Lung (tissue), 12 donors: ENCODE data around the gene VSIG10L. TPM values are rescaled to one million over a fixed set of nuclear protein-coding genes. Genes with fewer than 3 reads are reported as not detected.

ENCODE experiments used
- ATAC-seq: fragments of 200-7000 bp; cut with Tn5 transposase; one replicate; pipeline ENCODE4 v1.9.1; 2020; ENCODE audit warnings: moderate number of reproducible peaks; ENCODE audit not compliant: insufficient read depth, low FRiP score
- DNase-seq, 3 donors: peaks; one replicate each; pipeline ENCODE4 v3.0.0-alpha.2; 2013 to 2017
- H3K27ac ChIP-seq, 2 donors: one replicate each; pipeline ENCODE4 v1.5.1; 2013; ENCODE audit warnings: mild to moderate bottlenecking in 2 of 2, moderate library complexity in 2 of 2, control low read depth in 1 of 2, inconsistent platforms in 1 of 2, low read depth in 1 of 2, low read length in 1 of 2
- H3K27me3 ChIP-seq, 3 donors: one replicate each; pipeline ENCODE4 v1.5.1; 2013; ENCODE audit warnings: low read length in 2 of 3; ENCODE audit not compliant: control insufficient read depth in 3 of 3, insufficient read depth in 3 of 3
- H3K36me3 ChIP-seq, 4 donors: one replicate each; pipeline ENCODE4 v1.5.1; 2013; ENCODE audit warnings: low read length in 4 of 4, mild to moderate bottlenecking in 1 of 4, moderate library complexity in 1 of 4; ENCODE audit not compliant: control insufficient read depth in 4 of 4, insufficient read depth in 4 of 4
- H3K4me1 ChIP-seq, 5 donors: one replicate each; pipeline ENCODE4 v1.5.1; 2013; ENCODE audit warnings: low read length in 5 of 5, mild to moderate bottlenecking in 2 of 5, moderate library complexity in 1 of 5; ENCODE audit not compliant: control insufficient read depth in 5 of 5, insufficient read depth in 5 of 5
- H3K4me3 ChIP-seq: one replicate; pipeline ENCODE4 v1.5.1; 2013; ENCODE audit warnings: mild to moderate bottlenecking, control low read depth, moderate library complexity
- H3K9ac ChIP-seq, 2 donors: one replicate each; pipeline ENCODE4 v1.5.1; 2013; ENCODE audit warnings: low read length in 2 of 2, control low read depth in 1 of 2; ENCODE audit not compliant: insufficient read depth in 1 of 2
- H3K9me3 ChIP-seq, 4 donors: one replicate each; pipeline ENCODE4 v1.5.1; 2013; ENCODE audit warnings: low read length in 3 of 4, mild to moderate bottlenecking in 1 of 4, moderate library complexity in 1 of 4; ENCODE audit not compliant: control insufficient read depth in 4 of 4, insufficient read depth in 3 of 4
- CTCF ChIP-seq: IDR thresholded peaks from 2 replicates; pipeline ENCODE4 v1.5.1; 2012; ENCODE audit warnings: mild to moderate bottlenecking; ENCODE audit errors: control extremely low read depth, extremely low read depth
- WGBS, 2 donors: extraction: QIAGEN DNeasy Blood & Tissue Kit; methylation state at CpG; one replicate each; pipeline ENCODE4 v1.1.7; 2013; 5-methylcytosine and 5-hydroxymethylcytosine counted together
- polyA plus RNA-seq, 2 donors: library from polyadenylated mRNA; stranded (reverse); fragments of 200-250 nt; gene quantifications; one replicate each; pipeline ENCODE4 v1.2.1, GENCODE V29; 2013
- total RNA-seq, 2 donors: library from RNA; depleted of rRNA in 1 of 2; stranded (reverse); fragments of >200 nt in 1 of 2; gene quantifications; one replicate each; pipeline ENCODE4 v1.2.1, GENCODE V29; 2014 to 2021
- donor health status: control.
- donor health status: control.
- donor health status: Bipolar disorder and iron deficiency.
- donor health status: healthy.
- donor health status: DM: yes; HTN: yes; CAD: no.

VSIG10L gene
- total and polyA plus RNA-seq, 4 donors, result 0.57 to 3.7 (median 2.4) TPM

- DNase-seq, result no peak
- no peak overlapping the region for H3K9ac ChIP-seq
- H3K9me3 ChIP-seq, result no peaks in the 10 kb centered on the region
- TF ChIP-seq CTCF, result no peak
- peaks cover 0 to 5% (median 0%) of the 10 kb centered on the region in 5 donors for H3K4me1 ChIP-seq
- H3K27me3 ChIP-seq, result peaks cover 0 to 4% (median 2%) of the 10 kb centered on the region in 3 donors
- peak overlapping the region in 1 of 2 donors; percentile 59 for H3K27ac ChIP-seq
- 0 to 1% methylated on average over 10 of the region's 10 CpGs for WGBS, 2 donors
- H3K36me3 ChIP-seq, result no peaks in the 10 kb centered on the region
- no peak for ATAC-seq
- H3K4me3 ChIP-seq, result peak overlapping the region; percentile 47
These were observed 2.6 kb downstream of the VSIG10L start for GRCh38 chr19:51339313-51339686.

- WGBS, 2 donors, result 3% methylated on average over 36 to 43 of the region's 43 CpGs
These were observed 3.2 kb downstream of the VSIG10L start for GRCh38 chr19:51338563-51339312.

GRCh38 chr19:51337861-51338562, 3.9 kb downstream of the VSIG10L start:
- WGBS, 2 donors, result 84 to 92% methylated on average over 19 of the region's 19 CpGs
- Histone ChIP-seq H3K4me3 (no peak overlapping the region), H3K9ac (no peak overlapping the region), H3K27me3 (peaks cover 0 to 4% (median 2%) of the 10 kb centered on the region in 3 donors), H3K27ac (no peak overlapping the region), H3K36me3 (no peaks in the 10 kb centered on the region), H3K9me3 (no peaks in the 10 kb centered on the region), H3K4me1 (peaks cover 0 to 5% (median 0%) of the 10 kb centered on the region in 5 donors)
- DNase-seq (no peak), ATAC-seq (no peak)
- TF ChIP-seq CTCF, result no peak

More at GRCh38 chr19:51338563-51339312, 3.2 kb downstream of the VSIG10L start:
- Histone ChIP-seq H3K36me3 (no peaks in the 10 kb centered on the region), H3K9ac (no peak overlapping the region), H3K9me3 (no peaks in the 10 kb centered on the region), H3K4me3 (peak overlapping the region; percentile 47), H3K4me1 (peaks cover 0 to 5% (median 0%) of the 10 kb centered on the region in 5 donors), H3K27me3 (peaks cover 0 to 4% (median 2%) of the 10 kb centered on the region in 3 donors), H3K27ac (peak overlapping the region in 1 of 2 donors; percentile 59)
- peak; percentile 76 for TF ChIP-seq CTCF
- peak; percentile 76 to 82 (median 82) for DNase-seq
- peak; percentile 65 for ATAC-seq
